Panc1 (cell line): Measurements from ENCODE around the gene ABHD2. TPM values are rescaled to one million over a fixed set of nuclear protein-coding genes. Genes with fewer than 3 reads are reported as not detected.

Source experiments
- ATAC-seq: fragments of 200-7000 bp; cut with Tn5 transposase; 2 replicates; pipeline ENCODE4 v1.9.1; 2020; ENCODE audit warnings: mild to moderate bottlenecking, moderate library complexity
- BruUV-seq: library from RNA; stranded (reverse); fragments of 400-500 nt; replicated peaks from 2 replicates; lab custom pipeline; 2021; lab: Mats Ljungman, UMichigan
- CTCF ChIA-PET: fragments of 300-600 bp; sonication (Branson Sonifier 250); formaldehyde crosslinking; loops from one replicate; lab custom pipeline; 2022; ENCODE audit warnings: antibody characterized with exemption; lab: Charles Lee
- POLR2A ChIA-PET: fragments of 300-600 bp; sonication (Branson Sonifier 250); formaldehyde crosslinking; loops from one replicate; lab custom pipeline; 2022; ENCODE audit warnings: antibody characterized with exemption; lab: Charles Lee
- DNase-seq: peaks from one replicate; pipeline ENCODE4 v3.0.0-alpha.2; 2010; ENCODE audit warnings: low read depth, low spot score
- H3K27ac ChIP-seq: 2 replicates; pipeline ENCODE4 v1.5.1; 2011; ENCODE audit warnings: mild to moderate bottlenecking, low read length, inconsistent platforms
- H3K27me3 ChIP-seq: fragments of 200-500 bp; sonication (Bioruptor generic); 2 replicates; pipeline ENCODE4 v1.6.0; 2014; ENCODE audit warnings: low read length, inconsistent platforms; ENCODE audit not compliant: control insufficient read depth, insufficient read depth
- H3K36me3 ChIP-seq: fragments of 200-500 bp; sonication (Bioruptor generic); 2 replicates; pipeline ENCODE4 v1.5.1; 2014; ENCODE audit warnings: inconsistent platforms, mild to moderate bottlenecking, low read length, moderate library complexity; ENCODE audit not compliant: control insufficient read depth, insufficient read depth
- H3K4me1 ChIP-seq: 2 replicates; pipeline ENCODE4 v1.5.1; 2011; ENCODE audit warnings: inconsistent platforms, mild to moderate bottlenecking, low read length, moderate library complexity; ENCODE audit not compliant: control insufficient read depth, insufficient read depth
- H3K4me3 ChIP-seq, 2 experiments: 2 replicates each; pipeline ENCODE4 v1.5.1; 2011 to 2012; ENCODE audit warnings: low read depth in 2 of 2, low read length in 2 of 2, mild to moderate bottlenecking in 2 of 2, inconsistent platforms in 1 of 2, moderate library complexity in 1 of 2
- H3K9me3 ChIP-seq: fragments of 200-500 bp; sonication (Bioruptor generic); 2 replicates; pipeline ENCODE4 v1.5.1; 2014; ENCODE audit warnings: low read depth, mild to moderate bottlenecking, inconsistent platforms, low read length, moderate library complexity; ENCODE audit not compliant: control insufficient read depth, insufficient read depth
- POLR2AphosphoS5 ChIP-seq: IDR thresholded peaks from 2 replicates; pipeline ENCODE4 v1.6.1; 2012; ENCODE audit warnings: mild to moderate bottlenecking, low read depth, low read length, moderate library complexity
- SIN3A ChIP-seq: IDR thresholded peaks from 2 replicates; pipeline ENCODE4 v1.6.1; 2012; ENCODE audit warnings: low read depth, mild to moderate bottlenecking, low read length, moderate library complexity, borderline replicate concordance; ENCODE audit not compliant: insufficient read depth
- TCF7L2 ChIP-seq: IDR thresholded peaks from 2 replicates; pipeline ENCODE4 v1.6.1; 2011; ENCODE audit warnings: mild to moderate bottlenecking, low read depth, low read length, inconsistent platforms
- in situ Hi-C: cut with HindIII; loops from 2 replicates; pipeline ENCODE4 v1.10.0; 2016; ENCODE audit warnings: low sequenced_read_pairs, low pct_unique_long_range_greater_than_20kb
- intact Hi-C: fragments of 100-400 bp; cut with micrococcal nuclease; formaldehyde crosslinking; loops from one replicate; pipeline ENCODE4 v1.10.0; 2022; ENCODE audit not compliant: unreplicated experiment
- total RNA-seq: library from RNA; stranded (reverse); gene quantifications from one replicate; pipeline ENCODE4 v1.2.1, GENCODE V29; 2021; ENCODE audit not compliant: unreplicated experiment
- TF ChIP-seq, protein P1 (sequence below): fragments of 450-650 bp; IDR thresholded peaks from 2 replicates; pipeline ENCODE4 v1.5.1; 2017; ENCODE audit warnings: mild to moderate bottlenecking
- TF ChIP-seq, protein P2 (sequence below), 2 experiments: IDR thresholded peaks; 2 replicates each; pipeline ENCODE4 v1.6.1; 2011 to 2012; ENCODE audit warnings: low read depth in 2 of 2, control low read depth in 1 of 2, low read length in 1 of 2, mild to moderate bottlenecking in 1 of 2, moderate library complexity in 1 of 2; ENCODE audit not compliant: insufficient read depth in 1 of 2

The ABHD2 gene
- total RNA-seq, 1 experiment from 2014 or later, result 95.0 TPM

DNA sequence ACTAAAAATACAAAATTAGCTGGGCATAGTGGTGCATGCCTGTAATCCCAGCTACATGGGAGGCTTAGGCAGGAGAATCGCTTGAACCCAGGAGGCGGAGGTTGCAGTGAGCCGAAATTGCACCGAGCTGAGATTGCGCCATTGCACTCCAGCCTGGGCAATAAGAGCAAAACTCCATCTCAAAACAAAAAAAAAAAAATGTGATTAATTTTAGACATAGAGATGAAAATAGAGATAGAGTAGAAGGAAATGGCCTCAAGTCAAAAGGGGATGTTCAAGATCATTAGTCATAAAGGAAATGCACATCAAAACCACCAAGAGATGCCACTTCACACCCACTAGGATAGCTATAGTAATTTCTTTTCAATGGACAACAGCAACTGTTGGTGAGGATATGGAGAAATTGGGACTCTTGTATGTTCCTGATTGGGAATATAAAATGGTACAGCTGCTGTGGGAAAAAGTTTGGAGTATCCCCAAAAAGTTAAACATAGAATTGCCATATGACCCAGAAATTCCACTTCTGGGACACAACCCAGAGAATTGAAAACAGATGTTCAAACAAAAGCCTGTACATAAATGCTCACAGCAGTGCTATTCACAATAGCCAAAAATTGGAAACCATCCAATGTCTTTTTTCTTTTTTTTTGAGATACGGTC lies 55.4 kb downstream of the ABHD2 start:
- in situ Hi-C loops (no loop called here), intact Hi-C loops (no loop called here)
- Histone ChIP-seq H3K36me3 (no peaks in the 10 kb centered on the region), H3K4me1 (peaks cover 16% of the 10 kb centered on the region), H3K27me3 (no peaks in the 10 kb centered on the region), H3K27ac (no peak overlapping the region), H3K4me3 (no peak overlapping the region), H3K9me3 (no peaks in the 10 kb centered on the region)
- no TSS peak for BruUV-seq
- ChIA-PET POLR2A (no interaction called here), CTCF (interaction anchor here (0.6 kb wide), 1 partner anchor 34 kb away, joined by 3 read pairs; no protein-coding TSS in a partner anchor)
- no peak for TF ChIP-seq SIN3A
- TF ChIP-seq TCF7L2, result no peak
- DNase-seq (no peak), ATAC-seq (no peak)

DNA sequence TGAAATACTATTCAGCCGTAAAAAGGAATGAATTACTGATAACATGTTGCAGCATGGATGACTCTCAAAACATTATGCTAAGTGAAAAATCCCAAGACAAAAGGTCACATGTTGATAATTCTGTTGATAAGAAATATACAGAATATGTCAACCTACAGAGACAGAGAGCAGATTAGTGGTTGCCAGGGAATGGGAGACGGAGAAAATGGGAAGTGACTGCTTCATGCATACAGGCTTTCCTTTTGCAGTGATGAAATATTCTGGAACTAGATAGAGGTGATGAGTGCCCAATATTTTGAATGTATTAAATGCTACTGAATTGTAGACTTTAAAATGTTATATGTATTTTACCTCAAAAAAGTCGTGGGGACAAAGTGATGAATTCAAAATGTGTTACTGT lies 56.2 kb downstream of the ABHD2 start:
- BruUV-seq, result no TSS peak
- no peak for ATAC-seq
- no peak overlapping the region for H3K27ac ChIP-seq
- H3K4me1 ChIP-seq, result peaks cover 7% of the 10 kb centered on the region
- ChIA-PET CTCF (no interaction called here), POLR2A (no interaction called here)
- no peak overlapping the region for H3K4me3 ChIP-seq
- no peak for DNase-seq
- no peaks in the 10 kb centered on the region for H3K9me3 ChIP-seq
- TF ChIP-seq POLR2AphosphoS5 (no peak), TCF7L2 (no peak), SIN3A (no peak)
- TF ChIP-seq, protein P1, sequence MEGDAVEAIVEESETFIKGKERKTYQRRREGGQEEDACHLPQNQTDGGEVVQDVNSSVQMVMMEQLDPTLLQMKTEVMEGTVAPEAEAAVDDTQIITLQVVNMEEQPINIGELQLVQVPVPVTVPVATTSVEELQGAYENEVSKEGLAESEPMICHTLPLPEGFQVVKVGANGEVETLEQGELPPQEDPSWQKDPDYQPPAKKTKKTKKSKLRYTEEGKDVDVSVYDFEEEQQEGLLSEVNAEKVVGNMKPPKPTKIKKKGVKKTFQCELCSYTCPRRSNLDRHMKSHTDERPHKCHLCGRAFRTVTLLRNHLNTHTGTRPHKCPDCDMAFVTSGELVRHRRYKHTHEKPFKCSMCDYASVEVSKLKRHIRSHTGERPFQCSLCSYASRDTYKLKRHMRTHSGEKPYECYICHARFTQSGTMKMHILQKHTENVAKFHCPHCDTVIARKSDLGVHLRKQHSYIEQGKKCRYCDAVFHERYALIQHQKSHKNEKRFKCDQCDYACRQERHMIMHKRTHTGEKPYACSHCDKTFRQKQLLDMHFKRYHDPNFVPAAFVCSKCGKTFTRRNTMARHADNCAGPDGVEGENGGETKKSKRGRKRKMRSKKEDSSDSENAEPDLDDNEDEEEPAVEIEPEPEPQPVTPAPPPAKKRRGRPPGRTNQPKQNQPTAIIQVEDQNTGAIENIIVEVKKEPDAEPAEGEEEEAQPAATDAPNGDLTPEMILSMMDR, result no peak
- TF ChIP-seq, protein P2, sequence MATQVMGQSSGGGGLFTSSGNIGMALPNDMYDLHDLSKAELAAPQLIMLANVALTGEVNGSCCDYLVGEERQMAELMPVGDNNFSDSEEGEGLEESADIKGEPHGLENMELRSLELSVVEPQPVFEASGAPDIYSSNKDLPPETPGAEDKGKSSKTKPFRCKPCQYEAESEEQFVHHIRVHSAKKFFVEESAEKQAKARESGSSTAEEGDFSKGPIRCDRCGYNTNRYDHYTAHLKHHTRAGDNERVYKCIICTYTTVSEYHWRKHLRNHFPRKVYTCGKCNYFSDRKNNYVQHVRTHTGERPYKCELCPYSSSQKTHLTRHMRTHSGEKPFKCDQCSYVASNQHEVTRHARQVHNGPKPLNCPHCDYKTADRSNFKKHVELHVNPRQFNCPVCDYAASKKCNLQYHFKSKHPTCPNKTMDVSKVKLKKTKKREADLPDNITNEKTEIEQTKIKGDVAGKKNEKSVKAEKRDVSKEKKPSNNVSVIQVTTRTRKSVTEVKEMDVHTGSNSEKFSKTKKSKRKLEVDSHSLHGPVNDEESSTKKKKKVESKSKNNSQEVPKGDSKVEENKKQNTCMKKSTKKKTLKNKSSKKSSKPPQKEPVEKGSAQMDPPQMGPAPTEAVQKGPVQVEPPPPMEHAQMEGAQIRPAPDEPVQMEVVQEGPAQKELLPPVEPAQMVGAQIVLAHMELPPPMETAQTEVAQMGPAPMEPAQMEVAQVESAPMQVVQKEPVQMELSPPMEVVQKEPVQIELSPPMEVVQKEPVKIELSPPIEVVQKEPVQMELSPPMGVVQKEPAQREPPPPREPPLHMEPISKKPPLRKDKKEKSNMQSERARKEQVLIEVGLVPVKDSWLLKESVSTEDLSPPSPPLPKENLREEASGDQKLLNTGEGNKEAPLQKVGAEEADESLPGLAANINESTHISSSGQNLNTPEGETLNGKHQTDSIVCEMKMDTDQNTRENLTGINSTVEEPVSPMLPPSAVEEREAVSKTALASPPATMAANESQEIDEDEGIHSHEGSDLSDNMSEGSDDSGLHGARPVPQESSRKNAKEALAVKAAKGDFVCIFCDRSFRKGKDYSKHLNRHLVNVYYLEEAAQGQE (IDR thresholded peaks at IDR 0.05; ENCODE audit: insufficient read depth in 1 of 2, low read depth in 2 of 2, low read length in 1 of 2), result no peak
- intact Hi-C loops (no loop called here), in situ Hi-C loops (no loop called here)
- H3K27me3 ChIP-seq, result no peaks in the 10 kb centered on the region
- no peaks in the 10 kb centered on the region for H3K36me3 ChIP-seq

DNA sequence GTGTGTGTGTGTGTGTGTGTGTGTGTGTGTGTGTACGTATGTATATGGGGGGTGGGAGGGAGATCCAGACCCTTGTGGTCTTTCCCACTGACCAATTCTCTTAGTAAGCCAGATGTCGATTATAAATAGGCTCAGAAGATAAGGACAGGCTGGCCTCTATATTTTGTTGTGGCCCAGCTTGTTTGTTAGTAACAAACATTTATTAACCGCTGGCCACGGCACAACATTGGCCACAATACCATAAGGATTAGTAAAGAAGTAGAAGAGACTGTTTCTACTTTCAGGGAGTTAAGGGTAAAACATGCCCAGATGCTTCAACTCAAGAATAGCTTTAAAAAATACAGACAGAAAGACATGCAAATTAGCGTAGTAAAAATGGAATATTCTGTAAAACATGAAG lies 58.1 kb downstream of the ABHD2 start:
- DNase-seq (no peak), ATAC-seq (no peak)
- ChIA-PET POLR2A (interaction anchor here (0.5 kb wide), 1 partner anchor 17 kb away, joined by 3 read pairs; no protein-coding TSS in a partner anchor), CTCF (interaction anchor here (0.6 to 0.7 kb wide), 3 partner anchors 49 to 445 kb away, joined by 3 to 4 read pairs (median 4); no protein-coding TSS in a partner anchor)
- no TSS peak for BruUV-seq
- Histone ChIP-seq H3K4me3 (no peak overlapping the region), H3K27ac (no peak overlapping the region), H3K36me3 (no peaks in the 10 kb centered on the region), H3K27me3 (no peaks in the 10 kb centered on the region), H3K4me1 (peaks cover 3% of the 10 kb centered on the region; the same call in 1 of the 2 replicates), H3K9me3 (no peaks in the 10 kb centered on the region)
- TF ChIP-seq, protein P2 (IDR thresholded peaks at IDR 0.05; ENCODE audit: insufficient read depth in 1 of 2, low read depth in 2 of 2, low read length in 1 of 2), result no peak
- TF ChIP-seq POLR2AphosphoS5 (no peak), SIN3A (no peak)
- in situ Hi-C loops, result no loop called here
- intact Hi-C loops, result no loop called here
